HG03139 (cell line): ENCODE measurements around the gene EHD1.
"Not testable (repeated sequence)": the region's sequence is repeated elsewhere in the genome, so short reads cannot be mapped to it uniquely, and the experiment has no call there.

Experiments
- ATAC-seq: cut with Tn5 transposase; IDR thresholded peaks from one replicate; pipeline ENCODE4 v1.9.1; 2021; ENCODE audit not compliant: unreplicated experiment

EHD1 gene

GRCh38 chr11:64859542-64860414 lies 18.6 kb downstream of the EHD1 start:
- ATAC-seq, result peak; percentile 50

- peak; percentile 18 for ATAC-seq
Measured at GRCh38 chr11:64858467-64859263, 19.8 kb downstream of the EHD1 start.

- no peak for ATAC-seq
Measured at GRCh38 chr11:64857485-64857884, 20.9 kb downstream of the EHD1 start.

GRCh38 chr11:64856382-64857227 lies 21.8 kb downstream of the EHD1 start:
- ATAC-seq, result no peak

GRCh38 chr11:64855596-64856304 lies 22.7 kb downstream of the EHD1 start:
- ATAC-seq, result no peak

- no peak for ATAC-seq
Measured at GRCh38 chr11:64854534-64855502, 23.6 kb downstream of the EHD1 start.

GRCh38 chr11:64854157-64854533 lies 24.3 kb downstream of the EHD1 start:
- ATAC-seq, result no peak

- ATAC-seq, result no peak
Measured at GRCh38 chr11:64853709-64854108, 24.7 kb downstream of the EHD1 start.

- ATAC-seq, result no peak
Measured at GRCh38 chr11:64852804-64853509, 25.5 kb downstream of the EHD1 start.

GRCh38 chr11:64851831-64852351 lies 26.5 kb downstream of the EHD1 start:
- ATAC-seq, result no peak

GRCh38 chr11:64850979-64851567 lies 27.3 kb downstream of the EHD1 start:
- ATAC-seq, result peak; percentile 59

- no peak for ATAC-seq
Measured at GRCh38 chr11:64849598-64850356, 28.6 kb downstream of the EHD1 start.

- ATAC-seq, result no peak
Measured at GRCh38 chr11:64848826-64849597, 29.4 kb downstream of the EHD1 start.

GRCh38 chr11:64848214-64848825 lies 30.1 kb downstream of the EHD1 start:
- ATAC-seq, result no peak

- ATAC-seq, result no peak
Measured at GRCh38 chr11:64846998-64847666, 31.3 kb downstream of the EHD1 start.

GRCh38 chr11:64845776-64846129 lies 32.7 kb downstream of the EHD1 start:
- ATAC-seq, result not testable (repeated sequence)
